Mesothelial cell of epicardium (in vitro differentiated cells): ENCODE data around the gene YTHDF1. TPM values are rescaled to one million over a fixed set of nuclear protein-coding genes. Genes with fewer than 3 reads are reported as not detected.

Source experiments
- DNase-seq, 2 experiments: peaks; one replicate each; pipeline ENCODE4 v3.0.0; 2021; ENCODE audit warnings: low spot score in 2 of 2; ENCODE audit not compliant: unreplicated experiment in 2 of 2
- H3K27ac Mint-ChIP-seq: 2 replicates; pipeline ENCODE4 v1.8.0; 2021; ENCODE audit warnings: mixed read lengths
- H3K27me3 Mint-ChIP-seq: 2 replicates; pipeline ENCODE4 v1.8.0; 2021; ENCODE audit warnings: low read depth, mixed read lengths
- H3K36me3 Mint-ChIP-seq: 2 replicates; pipeline ENCODE4 v1.8.0; 2021; ENCODE audit warnings: mixed read lengths
- H3K4me1 Mint-ChIP-seq: 2 replicates; pipeline ENCODE4 v1.8.0; 2021; ENCODE audit warnings: mixed read lengths
- H3K4me3 Mint-ChIP-seq: 2 replicates; pipeline ENCODE4 v1.8.0; 2021; ENCODE audit warnings: mild to moderate bottlenecking, moderate library complexity, mixed read lengths
- H3K9me3 Mint-ChIP-seq: 2 replicates; pipeline ENCODE4 v1.8.0; 2021; ENCODE audit warnings: mixed read lengths
- total RNA-seq: library from RNA; stranded (reverse); gene quantifications from 3 replicates; pipeline ENCODE4 v1.2.1, GENCODE V29; 2021
- TF ChIP-seq, protein P1 (sequence below): fragments of 200-600 bp; sonication (generic); IDR thresholded peaks from one replicate; pipeline ENCODE4 v1.5.0; 2021; ENCODE audit warnings: antibody characterized with exemption; ENCODE audit not compliant: unreplicated experiment

The YTHDF1 gene
- total RNA-seq, 1 donor from 2014 or later, result 49.3 TPM

- Mint-ChIP-seq H3K27me3 (peaks cover 24% of the 10 kb centered on the region), H3K4me3 (no peak overlapping the region)
- TF ChIP-seq, protein P1, sequence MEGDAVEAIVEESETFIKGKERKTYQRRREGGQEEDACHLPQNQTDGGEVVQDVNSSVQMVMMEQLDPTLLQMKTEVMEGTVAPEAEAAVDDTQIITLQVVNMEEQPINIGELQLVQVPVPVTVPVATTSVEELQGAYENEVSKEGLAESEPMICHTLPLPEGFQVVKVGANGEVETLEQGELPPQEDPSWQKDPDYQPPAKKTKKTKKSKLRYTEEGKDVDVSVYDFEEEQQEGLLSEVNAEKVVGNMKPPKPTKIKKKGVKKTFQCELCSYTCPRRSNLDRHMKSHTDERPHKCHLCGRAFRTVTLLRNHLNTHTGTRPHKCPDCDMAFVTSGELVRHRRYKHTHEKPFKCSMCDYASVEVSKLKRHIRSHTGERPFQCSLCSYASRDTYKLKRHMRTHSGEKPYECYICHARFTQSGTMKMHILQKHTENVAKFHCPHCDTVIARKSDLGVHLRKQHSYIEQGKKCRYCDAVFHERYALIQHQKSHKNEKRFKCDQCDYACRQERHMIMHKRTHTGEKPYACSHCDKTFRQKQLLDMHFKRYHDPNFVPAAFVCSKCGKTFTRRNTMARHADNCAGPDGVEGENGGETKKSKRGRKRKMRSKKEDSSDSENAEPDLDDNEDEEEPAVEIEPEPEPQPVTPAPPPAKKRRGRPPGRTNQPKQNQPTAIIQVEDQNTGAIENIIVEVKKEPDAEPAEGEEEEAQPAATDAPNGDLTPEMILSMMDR, result no peak
These were observed 4.9 kb upstream of the YTHDF1 start for GRCh38 chr20:63220696-63221399.

DNA sequence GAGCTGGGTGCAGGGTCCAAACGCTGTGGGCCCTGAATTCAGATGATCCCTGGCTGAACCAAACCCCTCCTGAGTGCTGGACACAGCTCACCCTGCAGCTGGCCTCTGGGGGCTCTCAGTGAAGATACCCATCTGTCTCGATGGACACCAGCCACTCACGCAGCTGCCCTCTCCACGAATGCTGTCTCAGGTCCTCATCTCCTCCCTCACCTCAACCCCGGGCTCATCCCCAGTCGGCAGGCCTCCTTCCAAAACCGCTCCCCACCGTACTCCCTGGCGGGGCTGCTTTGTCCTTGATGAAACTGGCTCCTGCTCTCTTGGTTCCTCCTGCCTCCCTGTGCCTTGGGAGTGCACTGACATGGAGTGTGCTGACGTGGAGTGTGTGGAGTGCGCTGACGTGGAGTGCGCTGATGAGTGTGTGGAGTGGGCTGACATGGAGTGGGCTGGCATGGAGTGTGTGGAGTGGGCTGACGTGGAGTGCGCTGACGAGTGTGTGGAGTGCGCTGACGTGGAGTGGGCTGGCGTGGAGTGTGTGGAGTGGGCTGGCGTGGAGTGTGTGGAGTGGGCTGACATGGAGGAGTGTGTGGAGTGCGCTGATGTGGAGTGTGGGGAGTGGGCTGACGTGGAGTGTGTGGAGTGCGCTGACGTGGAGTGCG is 4.1 kb upstream of the YTHDF1 start:
- Mint-ChIP-seq H3K36me3 (no peaks in the 10 kb centered on the region), H3K27me3 (peaks cover 24% of the 10 kb centered on the region), H3K9me3 (no peaks in the 10 kb centered on the region), H3K4me3 (no peak overlapping the region), H3K27ac (no peak overlapping the region), H3K4me1 (peaks cover 20% of the 10 kb centered on the region)
- TF ChIP-seq, protein P1, result no peak
- no peak for DNase-seq

More at GRCh38 chr20:63220696-63221399, 4.9 kb upstream of the YTHDF1 start:
- DNase-seq, result no peak
- Mint-ChIP-seq H3K27ac (no peak overlapping the region), H3K9me3 (no peaks in the 10 kb centered on the region), H3K4me1 (peaks cover 19% of the 10 kb centered on the region), H3K36me3 (no peaks in the 10 kb centered on the region)

DNA sequence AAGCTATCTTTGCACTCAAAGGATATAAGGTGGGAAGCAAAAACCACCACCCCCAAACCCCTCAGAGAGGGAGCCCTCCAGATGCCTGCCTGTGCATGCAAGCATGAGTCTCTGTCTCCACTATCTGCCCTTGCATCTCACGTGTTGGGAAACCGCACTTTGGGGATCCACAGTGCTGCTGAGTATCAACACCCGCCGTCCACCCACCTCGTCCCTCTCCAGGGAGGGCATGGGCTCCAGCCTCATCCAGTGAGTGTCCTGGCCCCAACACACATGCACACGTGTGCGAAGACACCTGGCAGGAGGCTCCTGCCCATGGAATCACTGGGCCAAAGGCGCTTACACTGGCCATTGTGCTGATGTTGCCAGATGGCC is 3.5 kb upstream of the YTHDF1 start:
- Mint-ChIP-seq H3K9me3 (no peaks in the 10 kb centered on the region), H3K27ac (no peak overlapping the region), H3K36me3 (no peaks in the 10 kb centered on the region), H3K4me1 (peaks cover 20% of the 10 kb centered on the region), H3K27me3 (peaks cover 24% of the 10 kb centered on the region), H3K4me3 (no peak overlapping the region)
- TF ChIP-seq, protein P1, result no peak
- no peak for DNase-seq

- no peak overlapping the region for H3K4me3 Mint-ChIP-seq
- H3K27ac Mint-ChIP-seq, result no peak overlapping the region
- DNase-seq, result no peak
- H3K36me3 Mint-ChIP-seq, result peaks cover 4% of the 10 kb centered on the region
- TF ChIP-seq, protein P1, result no peak
- H3K9me3 Mint-ChIP-seq, result no peaks in the 10 kb centered on the region
- H3K4me1 Mint-ChIP-seq, result peaks cover 22% of the 10 kb centered on the region
- peaks cover 24% of the 10 kb centered on the region for H3K27me3 Mint-ChIP-seq
These were observed 2.9 kb upstream of the YTHDF1 start for GRCh38 chr20:63218701-63219446.

DNA sequence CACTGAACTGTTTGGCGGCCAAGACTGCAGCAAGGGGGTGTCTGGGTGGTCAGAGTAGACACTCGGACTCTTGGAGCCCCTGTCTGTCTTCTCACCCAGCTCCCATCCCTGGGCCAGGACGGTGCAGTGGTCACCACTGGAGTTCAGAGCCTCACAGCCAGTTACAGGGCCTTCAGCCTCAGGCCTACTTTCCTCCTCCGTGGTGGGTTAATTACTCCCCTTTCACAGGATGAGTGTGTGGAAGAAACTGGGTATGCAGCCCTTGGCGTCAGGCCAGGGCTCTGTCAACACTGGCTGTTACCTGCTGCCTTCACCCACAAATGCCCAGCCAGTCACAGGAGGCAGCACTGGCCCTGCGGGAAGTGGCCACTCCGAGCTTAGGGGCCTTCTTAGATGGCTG is 1.8 kb upstream of the YTHDF1 start:
- Mint-ChIP-seq H3K4me1 (peaks cover 27% of the 10 kb centered on the region), H3K36me3 (peaks cover 12% of the 10 kb centered on the region), H3K4me3 (no peak overlapping the region), H3K9me3 (no peaks in the 10 kb centered on the region), H3K27me3 (peaks cover 21% of the 10 kb centered on the region), H3K27ac (no peak overlapping the region)
- no peak for DNase-seq
- TF ChIP-seq, protein P1, result no peak
